Activated CD8-positive, alpha-beta memory T cell treated with anti-CD3 and anti-CD28 coated beads for 1 hour (primary cell): ENCODE measurements around the gene ADAMTSL4.
"Not testable (repeated sequence)": the region's sequence is repeated elsewhere in the genome, so short reads cannot be mapped to it uniquely, and the experiment has no call there.

Source experiments
- DNase-seq, 2 donors: peaks; one replicate each; pipeline ENCODE4 v3.0.0-alpha.2; 2020; ENCODE audit warnings: low read depth in 1 of 2; ENCODE audit errors: extremely low read depth in 1 of 2

The ADAMTSL4 gene

DNA sequence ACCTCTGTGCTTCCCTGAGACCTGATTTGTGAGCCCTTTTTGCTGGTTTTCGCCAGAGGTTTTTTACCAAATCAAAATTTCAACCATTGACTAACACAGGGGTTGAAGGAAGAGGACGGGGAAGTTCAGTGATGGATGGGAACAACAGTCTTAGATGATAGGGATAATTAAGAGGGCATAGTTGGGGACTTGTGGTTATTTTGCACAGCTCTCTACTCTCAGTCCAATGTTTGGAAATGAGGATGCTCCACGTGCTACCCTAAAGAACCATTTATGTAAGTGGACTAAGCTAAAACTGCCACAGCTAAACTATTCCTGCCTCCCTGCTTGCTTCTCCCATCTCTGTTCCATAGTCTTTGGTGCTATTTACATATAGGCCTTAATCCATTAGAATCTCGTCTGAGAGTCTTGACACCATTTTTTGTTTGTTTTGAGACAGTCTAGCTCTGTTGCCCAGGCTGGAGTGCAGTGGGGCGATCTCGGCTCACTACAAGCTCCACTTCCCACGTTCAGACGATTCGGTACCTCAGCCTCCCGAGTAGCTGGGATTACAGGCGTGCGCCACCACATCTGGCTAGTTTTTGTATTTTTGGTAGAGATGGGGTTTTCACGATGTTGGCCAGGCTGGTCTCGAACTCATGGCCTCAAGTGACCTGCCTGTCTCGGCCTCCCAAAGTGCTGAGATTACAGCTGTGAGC is 30.9 kb downstream of the ADAMTSL4 start:
- no peak for DNase-seq

DNA sequence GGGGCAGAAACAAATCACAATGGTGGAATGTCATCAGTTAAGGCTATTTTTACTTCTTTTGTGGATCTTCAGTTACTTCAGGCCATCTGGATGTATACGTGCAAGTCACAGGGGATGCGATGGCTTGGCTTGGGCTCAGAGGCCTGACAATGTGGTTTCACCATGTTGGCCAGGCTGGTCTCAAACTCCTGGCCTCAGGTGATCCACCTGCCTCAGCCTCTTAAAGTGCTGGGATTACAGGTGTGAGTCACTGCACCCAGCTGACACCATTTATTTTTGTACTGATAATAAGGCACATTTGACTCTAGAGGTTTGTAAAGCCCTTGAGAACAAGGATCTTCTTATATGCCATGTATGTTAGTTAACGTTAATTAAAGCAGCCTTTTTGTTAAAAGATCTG is 31.8 kb downstream of the ADAMTSL4 start:
- DNase-seq = not testable (repeated sequence)

DNA sequence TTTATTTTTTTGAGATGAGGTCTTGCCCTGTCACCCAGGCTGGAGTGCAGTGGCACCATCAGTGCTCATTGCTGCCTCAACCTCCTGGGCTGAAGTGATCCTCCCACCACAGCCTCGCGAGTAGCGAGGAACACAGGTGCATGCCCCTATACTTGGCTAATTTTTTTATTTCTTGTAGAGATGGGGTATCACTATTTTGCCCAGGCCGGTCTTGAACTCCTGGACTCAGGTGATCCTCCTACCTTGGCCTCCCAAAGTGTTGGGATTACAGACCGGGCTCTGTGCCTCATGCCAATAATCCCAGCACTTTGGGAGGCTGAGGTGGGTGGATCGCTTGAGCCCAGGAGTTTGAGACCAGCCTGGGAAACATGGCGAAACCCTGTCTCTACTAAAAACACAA is 32.2 kb downstream of the ADAMTSL4 start:
- not testable (repeated sequence) for DNase-seq

DNA sequence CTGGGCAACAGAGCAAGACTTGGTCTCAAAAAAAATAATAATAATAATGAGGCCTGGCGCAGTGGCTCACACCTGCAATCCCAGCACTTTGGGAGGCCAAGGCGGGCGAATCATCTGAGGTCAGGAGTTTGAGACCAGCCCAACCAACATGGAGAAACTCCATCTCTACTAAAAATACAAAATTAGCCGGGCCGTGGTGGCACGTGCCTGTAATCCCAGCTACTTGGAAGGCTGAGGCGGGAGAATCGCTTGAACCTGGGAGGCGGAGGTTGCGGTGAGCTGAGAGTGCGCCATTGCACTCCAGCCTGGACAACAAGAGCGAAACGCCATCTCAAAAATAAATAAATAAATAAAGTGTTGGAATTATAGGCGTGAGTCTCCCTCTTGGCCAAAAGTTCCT is 32.8 kb downstream of the ADAMTSL4 start:
- DNase-seq = not testable (repeated sequence)

DNA sequence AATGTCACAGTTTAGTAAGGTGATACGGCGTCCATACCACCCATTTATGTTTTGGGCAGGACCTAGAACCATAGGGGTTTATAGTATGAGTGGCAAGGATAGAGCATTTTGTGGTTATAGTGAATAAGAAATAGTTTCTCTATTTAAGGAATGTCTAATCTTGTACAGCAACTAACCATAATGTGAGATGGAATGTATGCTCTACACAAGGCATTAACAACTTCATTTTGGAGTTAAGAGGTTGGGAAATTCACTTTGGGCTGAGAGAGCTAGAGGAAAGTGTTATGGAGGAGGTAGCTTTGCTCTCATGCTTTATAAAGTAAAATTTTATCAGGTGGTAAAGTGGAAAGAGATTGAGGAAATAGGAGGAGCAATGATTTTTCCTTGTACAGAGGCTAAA is 33.2 kb downstream of the ADAMTSL4 start:
- no peak for DNase-seq

DNA sequence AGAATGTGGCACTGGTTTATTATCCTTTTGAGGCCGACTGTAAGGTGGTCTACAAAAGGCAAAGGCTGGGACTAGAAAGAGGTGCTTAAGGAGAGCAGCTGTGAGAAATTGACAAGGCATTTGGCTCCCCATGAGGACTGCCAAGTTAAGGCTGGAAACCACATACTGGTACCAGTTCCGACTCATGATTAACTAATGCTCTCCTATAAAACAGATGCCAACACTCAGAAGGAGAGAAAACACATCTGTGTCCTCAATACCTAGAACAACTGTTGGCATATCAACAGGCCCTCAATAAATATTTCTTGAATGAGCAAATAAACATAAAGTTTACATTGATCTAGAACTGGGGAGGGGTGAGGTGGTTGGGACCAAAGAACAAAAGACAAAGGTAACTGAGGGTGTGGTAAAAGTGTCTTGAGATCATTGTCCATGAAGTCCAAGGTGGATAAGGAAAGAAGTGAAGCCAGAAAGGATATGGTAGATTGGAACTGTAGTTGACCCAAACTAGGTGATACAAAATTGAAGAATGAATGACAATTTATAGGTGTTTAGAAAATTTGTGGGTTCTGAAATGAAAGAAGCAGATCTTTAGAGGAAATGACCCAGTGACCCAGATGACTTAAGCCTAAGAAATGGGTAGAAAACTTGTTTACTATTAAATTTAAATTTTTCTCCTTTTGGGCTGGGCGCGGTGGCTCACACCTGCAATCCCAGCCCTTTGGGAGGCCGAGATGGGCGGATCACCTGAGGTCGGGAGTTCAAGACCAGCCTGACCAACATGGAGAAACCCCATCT is 47.1 kb downstream of the ADAMTSL4 start:
- DNase-seq = no peak

DNA sequence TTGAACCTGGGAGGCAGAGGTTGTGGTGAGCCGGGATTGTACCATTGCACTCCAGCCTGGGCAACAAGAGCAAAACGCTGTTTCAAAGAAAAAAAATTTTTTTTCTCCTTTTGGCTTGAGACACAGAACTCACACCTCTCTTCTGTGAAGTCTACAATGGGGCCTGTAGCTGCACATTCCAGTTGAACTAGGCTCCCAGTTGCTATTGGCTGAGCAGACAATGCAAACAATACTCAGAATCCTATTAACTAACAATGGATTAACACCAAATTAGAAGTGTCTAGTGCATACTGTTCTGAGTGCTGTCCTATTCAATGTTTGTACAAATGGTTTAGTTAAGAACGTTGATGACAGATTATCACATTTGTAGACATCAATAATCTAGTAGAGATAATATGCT is 47.8 kb downstream of the ADAMTSL4 start:
- DNase-seq = no peak

DNA sequence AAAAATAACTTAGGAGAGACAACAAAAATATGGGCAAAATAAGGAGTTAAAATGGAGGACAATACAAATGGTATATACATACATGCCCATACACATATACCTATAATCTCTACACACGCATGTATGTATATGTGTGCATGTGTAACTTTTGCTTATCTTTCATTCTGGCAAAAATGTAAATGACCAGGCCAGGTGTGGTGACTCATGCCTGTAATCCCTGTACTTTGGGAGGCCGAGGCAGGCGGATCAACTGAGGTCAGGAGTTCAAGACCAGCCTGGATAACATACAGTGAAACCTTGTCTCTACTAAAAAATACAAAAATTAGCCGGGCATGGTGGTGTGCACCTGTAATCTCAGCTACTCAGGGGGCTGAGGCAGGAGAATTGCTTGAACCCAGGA is 49.1 kb downstream of the ADAMTSL4 start:
- not testable (repeated sequence) for DNase-seq

DNA sequence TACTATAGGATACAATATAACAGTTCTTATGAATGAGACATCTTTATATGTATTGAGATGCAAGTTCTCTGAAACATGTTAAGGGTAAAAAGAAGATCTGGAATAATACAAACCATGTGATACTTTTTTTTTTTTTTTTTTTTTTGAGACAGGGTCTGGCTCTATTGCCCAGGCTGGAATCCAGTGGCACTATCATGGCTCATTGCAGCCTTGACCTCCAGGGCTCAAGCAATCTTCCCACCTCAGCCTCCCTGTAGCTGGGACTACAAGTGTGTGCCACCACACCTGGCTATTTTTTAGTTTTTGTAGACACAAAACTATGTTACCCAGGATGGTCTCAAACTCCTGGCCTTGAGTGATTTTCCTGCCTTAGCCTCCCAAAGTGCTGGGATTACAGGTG is 52.3 kb downstream of the ADAMTSL4 start:
- no peak for DNase-seq

DNA sequence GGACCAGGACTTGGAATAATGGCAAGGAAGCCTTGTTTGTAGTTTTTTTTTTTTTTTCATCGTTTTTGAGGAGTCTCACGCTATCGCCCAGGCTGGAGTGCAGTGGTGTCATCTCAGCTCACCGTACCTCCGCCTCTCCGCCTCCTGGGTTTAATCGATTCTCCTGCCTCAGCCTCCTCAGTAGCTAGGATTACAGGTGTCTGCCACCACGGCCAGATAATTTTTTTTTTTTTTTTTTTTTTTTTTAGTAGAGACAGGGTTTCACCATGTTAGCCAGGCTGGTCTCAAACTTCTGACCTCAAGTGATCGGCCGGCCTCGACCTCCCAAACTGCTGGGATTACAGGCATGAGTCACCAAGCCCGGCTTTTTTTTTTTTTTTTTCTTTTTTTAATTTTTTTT is 53.2 kb downstream of the ADAMTSL4 start:
- not testable (repeated sequence) for DNase-seq

DNA sequence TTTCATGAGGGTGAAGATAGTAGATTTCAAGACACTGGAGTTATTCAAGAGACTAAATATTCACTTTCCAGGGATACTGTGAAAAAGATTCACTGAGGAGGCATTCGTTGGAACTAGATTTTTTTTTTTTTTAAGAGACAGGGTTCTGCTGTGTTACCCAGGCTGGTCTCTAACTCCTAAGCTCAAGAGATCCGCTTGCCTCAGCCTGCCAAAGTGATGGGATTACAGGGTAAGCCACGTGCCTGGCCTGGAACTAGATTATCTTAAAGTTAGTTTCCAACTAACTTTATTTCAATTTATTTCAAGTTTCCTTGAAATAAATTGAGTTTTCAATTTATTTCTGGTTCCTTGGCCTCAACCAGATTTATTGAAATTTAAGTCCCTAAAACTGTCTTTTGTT is 54.5 kb downstream of the ADAMTSL4 start:
- no peak for DNase-seq

DNA sequence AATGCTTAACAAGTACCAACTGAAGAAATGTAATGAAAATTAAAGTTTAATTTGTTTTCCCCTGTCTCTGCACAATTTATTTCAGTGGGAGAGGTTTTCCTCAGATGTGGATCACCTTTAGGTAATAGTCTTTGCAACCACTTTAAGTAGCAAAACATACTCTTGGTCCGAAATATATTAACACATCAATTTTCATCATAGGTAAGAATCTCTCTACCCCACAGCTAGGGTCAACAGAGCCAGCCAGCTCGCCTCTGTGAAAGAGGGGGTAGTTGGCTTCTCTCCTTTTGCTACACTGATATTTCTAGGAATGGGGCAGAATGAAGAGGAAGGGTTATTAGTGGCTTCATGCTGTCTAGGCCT is 55.0 kb downstream of the ADAMTSL4 start:
- DNase-seq = no peak

DNA sequence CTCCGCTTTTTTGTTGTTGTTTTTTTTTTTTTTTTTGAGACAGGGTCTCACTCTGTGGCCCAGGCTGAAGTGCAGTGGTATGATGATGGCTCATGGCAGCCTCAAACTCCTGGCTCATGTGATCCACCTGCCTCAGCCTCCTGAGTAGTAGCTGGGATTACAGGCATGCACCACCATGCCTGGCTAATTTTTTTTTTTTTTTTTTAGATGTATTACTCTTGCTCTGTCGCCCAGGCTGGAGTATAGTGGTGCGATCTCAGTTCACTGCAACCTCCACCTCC is 56.2 kb downstream of the ADAMTSL4 start:
- not testable (repeated sequence) for DNase-seq

DNA sequence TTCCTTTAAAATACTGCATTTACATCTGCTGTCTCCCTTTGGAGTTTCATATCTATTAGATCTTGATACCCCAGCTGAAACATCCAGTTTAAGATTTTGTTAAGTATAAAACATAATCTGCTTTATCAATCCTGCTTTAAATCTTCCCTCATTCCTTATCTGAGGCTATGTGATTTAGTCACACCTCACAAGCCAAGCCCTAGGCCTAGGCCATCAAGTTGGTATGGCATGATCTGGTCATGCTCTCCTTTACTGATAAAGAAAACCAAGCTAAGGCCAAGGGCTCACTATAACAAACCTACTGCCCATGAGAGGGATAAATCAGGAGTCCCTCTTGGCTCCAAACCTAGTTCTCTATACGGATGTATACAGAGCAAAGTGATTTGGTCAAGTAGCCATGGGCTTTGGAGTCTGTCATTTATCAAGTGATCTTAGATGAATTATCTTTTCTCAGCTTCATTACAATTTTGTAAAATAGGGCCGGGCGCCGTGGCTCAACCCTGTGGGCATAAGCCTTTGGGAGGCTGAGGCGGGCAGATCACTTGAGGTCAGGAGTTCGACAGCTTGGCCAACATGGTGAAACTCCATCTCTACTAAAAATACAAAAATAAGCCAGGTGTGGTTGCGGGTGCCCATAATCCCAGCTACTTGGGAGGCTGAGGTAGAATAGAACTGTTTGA is 57.4 kb downstream of the ADAMTSL4 start:
- no peak for DNase-seq

DNA sequence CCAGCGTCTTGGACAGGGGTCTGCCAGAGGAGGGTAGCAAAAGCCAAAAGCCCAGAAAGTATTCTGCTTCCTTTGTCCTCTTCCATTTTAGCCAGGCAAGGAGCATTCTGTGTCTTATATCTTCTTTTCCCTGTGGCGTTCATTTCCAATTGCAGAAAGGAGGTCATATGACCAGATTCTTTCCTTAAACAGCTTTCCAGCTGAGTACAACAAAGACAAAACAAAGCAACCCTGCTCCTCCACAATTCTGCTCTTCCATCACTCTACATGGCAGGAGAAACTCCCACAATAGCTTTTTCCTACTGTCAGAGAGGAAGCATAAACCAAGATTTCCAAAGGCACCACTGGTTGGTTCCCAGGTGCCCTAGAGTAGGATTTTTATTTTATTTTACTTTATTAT is 60.5 kb downstream of the ADAMTSL4 start:
- DNase-seq = no peak
